SK-N-MC (cell line): ENCODE data around the gene MIDN.

ENCODE experiments used
- DNase-seq: peaks from one replicate; pipeline ENCODE4 v3.0.0-alpha.2; 2011; ENCODE audit warnings: low read depth, low spot score
- H3K27ac ChIP-seq: fragments of 200-600 bp; sonication (generic); 2 replicates; pipeline ENCODE4 v1.5.1; 2016; ENCODE audit warnings: mixed run types
- H3K36me3 ChIP-seq: fragments of 200-600 bp; sonication (generic); 2 replicates; pipeline ENCODE4 v1.6.1; 2017; ENCODE audit warnings: antibody characterized with exemption, low read length, mixed read lengths; ENCODE audit not compliant: insufficient read depth
- H3K4me3 ChIP-seq: fragments of 200-600 bp; sonication (generic); 2 replicates; pipeline ENCODE4 v1.5.1; 2016
- H3K9ac ChIP-seq: fragments of 200-600 bp; sonication (generic); 2 replicates; pipeline ENCODE4 v1.8.0; 2017; ENCODE audit warnings: mixed run types, mixed read lengths; ENCODE audit not compliant: insufficient read length
- H3K9me3 ChIP-seq: fragments of 200-600 bp; sonication (generic); 2 replicates; pipeline ENCODE4 v1.6.1; 2017; ENCODE audit warnings: low read depth, mild to moderate bottlenecking, antibody characterized with exemption, low read length, moderate library complexity, mixed read lengths
- EZH2 ChIP-seq: fragments of 200-600 bp; sonication (generic); IDR thresholded peaks from one replicate; pipeline ENCODE4 v1.6.1; 2017; ENCODE audit warnings: antibody characterized with exemption
- FOXP2 ChIP-seq: optimal IDR thresholded peaks from 2 replicates; pipeline ENCODE3; 2011; ENCODE audit warnings: mild to moderate bottlenecking, moderate library complexity; ENCODE audit not compliant: insufficient read depth; ENCODE audit errors: extremely low read length, control extremely low read depth
- POLR2AphosphoS5 ChIP-seq: IDR thresholded peaks from 2 replicates; pipeline ENCODE4 v1.6.1; 2012; ENCODE audit warnings: mild to moderate bottlenecking, low read depth, low read length, borderline replicate concordance

Gene MIDN

GRCh38 chr19:1249298-1249989 lies 1.1 kb downstream of the MIDN start:
- Histone ChIP-seq H3K9ac (peak overlapping the region; percentile 87), H3K4me3 (peak overlapping the region; percentile 87), H3K36me3 (peaks cover 28% of the 10 kb centered on the region), H3K27ac (peak overlapping the region; percentile 95), H3K9me3 (no peaks in the 10 kb centered on the region)
- TF ChIP-seq EZH2 (no peak), POLR2AphosphoS5 (peak; percentile 96)
- DNase-seq, result no peak

- TF ChIP-seq POLR2AphosphoS5 (no peak), FOXP2 (no peak), EZH2 (no peak)
- Histone ChIP-seq H3K36me3 (peaks cover 33% of the 10 kb centered on the region), H3K9ac (peak overlapping the region; percentile 81), H3K4me3 (peak overlapping the region; percentile 87), H3K9me3 (no peaks in the 10 kb centered on the region), H3K27ac (peak overlapping the region; percentile 62; the same call in 1 of the 2 replicates)
- DNase-seq, result no peak
These were observed 1.6 kb downstream of the MIDN start for GRCh38 chr19:1249990-1250436.

- peaks cover 40% of the 10 kb centered on the region for H3K36me3 ChIP-seq
- H3K9ac ChIP-seq, result peak overlapping the region; percentile 81
- H3K4me3 ChIP-seq, result peak overlapping the region; percentile 87
- DNase-seq, result no peak
- TF ChIP-seq POLR2AphosphoS5, result no peak
- no peak for TF ChIP-seq FOXP2
- no peak for TF ChIP-seq EZH2
- H3K27ac ChIP-seq, result peak overlapping the region; percentile 88
- H3K9me3 ChIP-seq, result no peaks in the 10 kb centered on the region
These were observed 2.3 kb downstream of the MIDN start for GRCh38 chr19:1250437-1251260.

GRCh38 chr19:1251330-1252220 lies 3.2 kb downstream of the MIDN start:
- TF ChIP-seq FOXP2 (no peak), POLR2AphosphoS5 (no peak), EZH2 (no peak)
- H3K27ac ChIP-seq, result peak overlapping the region; percentile 88
- DNase-seq, result no peak
- no peaks in the 10 kb centered on the region for H3K9me3 ChIP-seq
- peak overlapping the region; percentile 87 for H3K4me3 ChIP-seq
- peaks cover 46% of the 10 kb centered on the region for H3K36me3 ChIP-seq
- peak overlapping the region; percentile 81 for H3K9ac ChIP-seq

GRCh38 chr19:1252221-1252820 lies 3.9 kb downstream of the MIDN start:
- Histone ChIP-seq H3K9me3 (no peaks in the 10 kb centered on the region), H3K4me3 (peak overlapping the region; percentile 87), H3K9ac (peak overlapping the region; percentile 81), H3K36me3 (peaks cover 52% of the 10 kb centered on the region), H3K27ac (peak overlapping the region; percentile 88)
- no peak; the same call in 1 of the 2 replicates for TF ChIP-seq POLR2AphosphoS5
- TF ChIP-seq EZH2, result no peak
- no peak for TF ChIP-seq FOXP2
- DNase-seq, result no peak

GRCh38 chr19:1252821-1253513 lies 4.6 kb downstream of the MIDN start:
- Histone ChIP-seq H3K27ac (peak overlapping the region; percentile 88), H3K4me3 (peak overlapping the region; percentile 87), H3K36me3 (peaks cover 56% of the 10 kb centered on the region)

GRCh38 chr19:1253514-1254080 lies 5.2 kb downstream of the MIDN start:
- Histone ChIP-seq H3K36me3 (peaks cover 56% of the 10 kb centered on the region), H3K4me3 (peak overlapping the region; percentile 87)

More at GRCh38 chr19:1252821-1253513, 4.6 kb downstream of the MIDN start:
- DNase-seq, result no peak
- Histone ChIP-seq H3K9ac (peak overlapping the region; percentile 81), H3K9me3 (no peaks in the 10 kb centered on the region)
- TF ChIP-seq POLR2AphosphoS5 (no peak; the same call in none of the 2 replicates), FOXP2 (peak; percentile 65)

More at GRCh38 chr19:1253514-1254080, 5.2 kb downstream of the MIDN start:
- TF ChIP-seq EZH2, result no peak
- no peak for TF ChIP-seq FOXP2
- TF ChIP-seq POLR2AphosphoS5, result no peak
- no peak for DNase-seq
- no peak overlapping the region for H3K9ac ChIP-seq
- H3K27ac ChIP-seq, result peak overlapping the region; percentile 42
- H3K9me3 ChIP-seq, result no peaks in the 10 kb centered on the region
